DMS 273 treated with DMSO at 0.1 percent for 48 hours (cell line): ENCODE results near the gene CCL27.
A peak's percentile ranks its signal among the peaks of the same experiment; 100 is the strongest.

Experiments used
- DNase-seq: peaks from one replicate; lab custom pipeline; 2025; lab: John Stamatoyannopoulos, UW

Gene CCL27

GRCh38 chr9:34684145-34684544 lies 21.7 kb upstream of the CCL27 start:
- no peak for DNase-seq

GRCh38 chr9:34675869-34676268 lies 13.4 kb upstream of the CCL27 start:
- no peak for DNase-seq

GRCh38 chr9:34675048-34675714 lies 12.7 kb upstream of the CCL27 start:
- peak; percentile 73 for DNase-seq

GRCh38 chr9:34674440-34674839 lies 12.0 kb upstream of the CCL27 start:
- no peak for DNase-seq

- no peak for DNase-seq
Measured at GRCh38 chr9:34671307-34671706, 8.8 kb upstream of the CCL27 start.

GRCh38 chr9:34669809-34670562 lies 7.5 kb upstream of the CCL27 start:
- DNase-seq, result no peak

GRCh38 chr9:34665381-34666250 lies 3.2 kb upstream of the CCL27 start:
- DNase-seq, result peak; percentile 52

GRCh38 chr9:34665067-34665380 lies 2.6 kb upstream of the CCL27 start:
- no peak for DNase-seq

- peak; percentile 45 for DNase-seq
Measured at GRCh38 chr9:34664281-34665066, 2.0 kb upstream of the CCL27 start.

- DNase-seq, result no peak
Measured at GRCh38 chr9:34663303-34663605, 797 bp upstream of the CCL27 start.

GRCh38 chr9:34659592-34660253 lies 2.7 kb downstream of the CCL27 start:
- DNase-seq, result peak; percentile 48

GRCh38 chr9:34658461-34658860 lies 4.0 kb downstream of the CCL27 start:
- DNase-seq, result no peak

- DNase-seq, result no peak
Measured at GRCh38 chr9:34656992-34657391, 5.5 kb downstream of the CCL27 start.

GRCh38 chr9:34655394-34655793 lies 7.1 kb downstream of the CCL27 start:
- DNase-seq, result no peak

GRCh38 chr9:34654323-34655051 lies 8.0 kb downstream of the CCL27 start:
- DNase-seq, result peak; percentile 88

- no peak for DNase-seq
Measured at GRCh38 chr9:34653151-34654072, 9.0 kb downstream of the CCL27 start.

GRCh38 chr9:34652602-34653000 lies 9.9 kb downstream of the CCL27 start:
- DNase-seq, result no peak

- peak; percentile 27 for DNase-seq
Measured at GRCh38 chr9:34651876-34652601, 10.4 kb downstream of the CCL27 start, which contains the start of gene IL11RA. TSS of gene IL11RA (plus strand) at chr9:34652185. CDS start at chr9:34655218, 3,033 bp downstream.

GRCh38 chr9:34651321-34651720 lies 11.1 kb downstream of the CCL27 start:
- DNase-seq, result no peak
